IMR-90 (cell line): ENCODE measurements around the gene TAF4B. TPM values are rescaled to one million over a fixed set of nuclear protein-coding genes. Genes with fewer than 3 reads are reported as not detected.

ENCODE experiments used
- ATAC-seq: fragments of 200-7000 bp; cut with Tn5 transposase; 2 replicates; pipeline ENCODE4 v1.9.1; 2020; ENCODE audit warnings: low read depth, mild to moderate bottlenecking, moderate library complexity
- BruUV-seq: library from RNA; stranded (reverse); fragments of 400-500 nt; replicated peaks from 2 replicates; lab custom pipeline; 2021; lab: Mats Ljungman, UMichigan
- CTCF ChIA-PET: fragments of 300-600 bp; formaldehyde crosslinking; extraction: SDS; loops from one replicate; lab custom pipeline; 2021; ENCODE audit warnings: antibody characterized with exemption; lab: Yijun Ruan, JAX
- POLR2A ChIA-PET: fragments of 300-600 bp; sonication (Branson Sonifier 250); formaldehyde crosslinking; loops from one replicate; lab custom pipeline; 2022; ENCODE audit warnings: antibody characterized with exemption; ENCODE audit not compliant: unreplicated experiment; lab: Charles Lee
- DNase-seq: peaks from one replicate; pipeline ENCODE4 v3.0.0; 2013
- H2AFZ ChIP-seq: replicated peaks from 2 replicates; pipeline ENCODE3; 2013; ENCODE audit warnings: low read length, mild to moderate bottlenecking; ENCODE audit not compliant: poor library complexity
- H2AK5ac ChIP-seq: 2 replicates; pipeline ENCODE4 v1.6.1; 2013; ENCODE audit warnings: low read depth, low read length, inconsistent platforms
- H2AK9ac ChIP-seq: replicated peaks from 2 replicates; pipeline ENCODE3; 2013; ENCODE audit warnings: mild to moderate bottlenecking, low read depth, low read length, moderate library complexity; ENCODE audit not compliant: poor library complexity
- H2BK120ac ChIP-seq: 2 replicates; pipeline ENCODE4 v1.6.1; 2013; ENCODE audit warnings: low read depth, low read length, inconsistent platforms
- H2BK15ac ChIP-seq: 3 replicates; pipeline ENCODE4 v1.6.1; 2013; ENCODE audit warnings: low read depth, low read length, inconsistent platforms
- H2BK20ac ChIP-seq: 2 replicates; pipeline ENCODE4 v1.6.1; 2013; ENCODE audit warnings: low read depth, mild to moderate bottlenecking, inconsistent platforms, low read length, moderate library complexity
- H2BK5ac ChIP-seq: 2 replicates; pipeline ENCODE4 v1.6.1; 2013; ENCODE audit warnings: mild to moderate bottlenecking, low read depth, low read length, inconsistent platforms; ENCODE audit not compliant: poor library complexity, severe bottlenecking
- H3K14ac ChIP-seq: replicated peaks from 2 replicates; pipeline ENCODE4 v1.6.1; 2013; ENCODE audit warnings: low read depth, low read length, inconsistent platforms
- H3K18ac ChIP-seq: 2 replicates; pipeline ENCODE4 v1.6.1; 2013; ENCODE audit warnings: low read depth, low read length, control low read depth
- H3K23ac ChIP-seq: 2 replicates; pipeline ENCODE4 v1.6.1; 2013; ENCODE audit warnings: low read depth, low read length, inconsistent platforms
- H3K27ac ChIP-seq: 2 replicates; pipeline ENCODE4 v1.5.1; 2013; ENCODE audit warnings: mild to moderate bottlenecking, control low read depth, low read length; ENCODE audit not compliant: insufficient read depth
- H3K27me3 ChIP-seq: 2 replicates; pipeline ENCODE4 v1.6.1; 2013; ENCODE audit warnings: low read length; ENCODE audit not compliant: control insufficient read depth, insufficient read depth
- H3K36me3 ChIP-seq: 2 replicates; pipeline ENCODE4 v1.6.1; 2013; ENCODE audit warnings: low read length, mixed read lengths; ENCODE audit not compliant: control insufficient read depth, insufficient read depth
- H3K4ac ChIP-seq: 2 replicates; pipeline ENCODE4 v1.6.1; 2013; ENCODE audit warnings: low read depth, low read length, inconsistent platforms
- H3K4me1 ChIP-seq: 2 replicates; pipeline ENCODE4 v1.6.1; 2013; ENCODE audit warnings: low read length, mixed read lengths; ENCODE audit not compliant: control insufficient read depth, insufficient read depth
- H3K4me2 ChIP-seq: 2 replicates; pipeline ENCODE4 v1.6.1; 2013; ENCODE audit warnings: low read depth, mild to moderate bottlenecking, control low read depth, low read length, moderate library complexity
- H3K4me3 ChIP-seq: 2 replicates; pipeline ENCODE4 v1.5.1; 2013; ENCODE audit warnings: low read depth, mild to moderate bottlenecking, control low read depth, low read length, moderate library complexity; ENCODE audit not compliant: insufficient read depth
- H3K56ac ChIP-seq: 2 replicates; pipeline ENCODE4 v1.6.1; 2013; ENCODE audit warnings: low read length, inconsistent platforms; ENCODE audit not compliant: insufficient read depth; ENCODE audit errors: extremely low read depth
- H3K79me1 ChIP-seq, 2 experiments: 2 replicates each; pipeline ENCODE4 v1.6.1; 2013; ENCODE audit warnings: low read length in 2 of 2, inconsistent platforms in 1 of 2, low read depth in 1 of 2
- H3K9ac ChIP-seq: 2 replicates; pipeline ENCODE4 v1.6.1; 2013; ENCODE audit warnings: low read depth, low read length, control low read depth
- H3K9me1 ChIP-seq: 2 replicates; pipeline ENCODE4 v1.6.1; 2013; ENCODE audit warnings: low read length, inconsistent platforms; ENCODE audit not compliant: insufficient read depth
- H3K9me3 ChIP-seq: 2 replicates; pipeline ENCODE4 v1.6.1; 2013; ENCODE audit warnings: low read length; ENCODE audit not compliant: control insufficient read depth, insufficient read depth
- H4K20me1 ChIP-seq: 2 replicates; pipeline ENCODE4 v1.6.1; 2013; ENCODE audit warnings: low read length, inconsistent platforms; ENCODE audit not compliant: insufficient read depth
- H4K5ac ChIP-seq: 2 replicates; pipeline ENCODE4 v1.6.1; 2013; ENCODE audit warnings: mild to moderate bottlenecking, low read depth, low read length, control low read depth
- H4K8ac ChIP-seq, 2 experiments: 2 replicates each; pipeline ENCODE4 v1.6.1; 2013; ENCODE audit warnings: low read depth in 2 of 2, low read length in 2 of 2, control low read depth in 1 of 2, inconsistent platforms in 1 of 2
- H4K91ac ChIP-seq: 2 replicates; pipeline ENCODE4 v1.6.1; 2013; ENCODE audit warnings: low read depth, low read length, inconsistent platforms; ENCODE audit not compliant: insufficient read depth
- BHLHE40 ChIP-seq: fragments of 150-350 bp; IDR thresholded peaks from 2 replicates; pipeline ENCODE4 v1.6.1; 2016; ENCODE audit warnings: mild to moderate bottlenecking, low read depth, low read length
- CHD1 ChIP-seq: IDR thresholded peaks from 2 replicates; pipeline ENCODE4 v1.6.1; 2012; ENCODE audit warnings: low read depth, low read length, improper control_type of control experiment
- CTCF ChIP-seq: conservative IDR thresholded peaks from 2 replicates; pipeline ENCODE4 v1.5.1; 2012; ENCODE audit warnings: mild to moderate bottlenecking, low read depth, low read length, improper control_type of control experiment
- FOS ChIP-seq: fragments of 150-350 bp; IDR thresholded peaks from 2 replicates; pipeline ENCODE4 v1.6.1; 2016; ENCODE audit warnings: low read depth, low read length
- POLR2A ChIP-seq: IDR thresholded peaks from 2 replicates; pipeline ENCODE4 v1.6.1; 2012; ENCODE audit warnings: mild to moderate bottlenecking, low read depth, low read length
- RAD21 ChIP-seq: IDR thresholded peaks from 2 replicates; pipeline ENCODE4 v1.6.1; 2012; ENCODE audit warnings: low read length, improper control_type of control experiment
- SMC3 ChIP-seq: fragments of 150-350 bp; IDR thresholded peaks from 2 replicates; pipeline ENCODE4 v1.6.1; 2016; ENCODE audit warnings: low read depth, mild to moderate bottlenecking, antibody characterized with exemption, low read length, moderate library complexity
- WGBS, 2 experiments: methylation state at CpG; one replicate each; pipeline versions ENCODE4 v1.1.5 to v1.1.7; 2013; ENCODE audit warnings: missing lambda C conversion rate in 2 of 2; ENCODE audit not compliant: insufficient read length in 1 of 2; ENCODE audit errors: extremely low coverage in 2 of 2; 5-methylcytosine and 5-hydroxymethylcytosine counted together
- dilution Hi-C: fragments of 300-500 bp; cut with HindIII; formaldehyde crosslinking; loops from one replicate; pipeline ENCODE4 v1.14.3; 2018; ENCODE audit warnings: low sequenced_read_pairs; ENCODE audit not compliant: unreplicated experiment
- in situ Hi-C: fragments of 300-500 bp; cut with MboI; formaldehyde crosslinking; loops from 3 replicates; pipeline ENCODE4 v1.14.3; 2019; ENCODE audit warnings: low sequenced_read_pairs, inconsistent platforms, mixed read lengths
- intact Hi-C: fragments of 100-400 bp; cut with micrococcal nuclease; formaldehyde crosslinking; loops from 2 replicates; pipeline ENCODE4 v1.10.0; 2022
- polyA plus RNA-seq, 3 experiments: library from polyadenylated mRNA; depleted of rRNA; stranded (reverse); fragments of >200 nt; gene quantifications; 2 replicates each; pipeline ENCODE4 v1.2.3, GENCODE V29; 2012; ENCODE audit warnings: low replicate concordance in 1 of 3
- total RNA-seq: library from RNA; depleted of rRNA; stranded (reverse); fragments of >200 nt; gene quantifications from 2 replicates; pipeline ENCODE4 v1.2.3, GENCODE V29; 2012

TAF4B gene
- total and polyA plus RNA-seq, 2 of the 4 experiments (the other 2 are of a cell fraction) = 0.38 to 1.1 TPM

- H4K5ac ChIP-seq = no peak overlapping the region
- H3K79me1 ChIP-seq = no peaks in the 10 kb centered on the region
- no TSS peak for BruUV-seq
- WGBS, 2 experiments = no CpG with 5 or more reads among the region's 1 CpG
- H3K9ac ChIP-seq = no peak overlapping the region
- no peak overlapping the region for H4K8ac ChIP-seq
- no peak overlapping the region for H3K27ac ChIP-seq
- no peak overlapping the region for H4K91ac ChIP-seq
- H3K23ac ChIP-seq = no peak overlapping the region
- H3K4me2 ChIP-seq = no peak overlapping the region
- ChIA-PET CTCF (no interaction called here), POLR2A (no interaction called here)
- no peak for ATAC-seq
- in situ Hi-C loops (no loop called here), dilution Hi-C loops (no loop called here), intact Hi-C loops (loop anchor here (10.0 kb wide), 1 partner anchor 1191 kb away; no protein-coding TSS in a partner anchor)
- no peaks in the 10 kb centered on the region for H3K9me3 ChIP-seq
- H4K20me1 ChIP-seq = no peaks in the 10 kb centered on the region
- no peak overlapping the region for H2AK9ac ChIP-seq
- no peak overlapping the region for H3K4me3 ChIP-seq
- H2AFZ ChIP-seq = no peak overlapping the region
- no peaks in the 10 kb centered on the region for H3K36me3 ChIP-seq
- TF ChIP-seq SMC3 (no peak), BHLHE40 (no peak), CTCF (no peak), RAD21 (no peak), FOS (no peak), CHD1 (no peak), POLR2A (no peak)
- DNase-seq = no peak
- H2BK120ac ChIP-seq = no peak overlapping the region
- no peaks in the 10 kb centered on the region for H3K9me1 ChIP-seq
- H3K27me3 ChIP-seq = peaks cover 15% of the 10 kb centered on the region
- no peak overlapping the region for H3K14ac ChIP-seq
- no peaks in the 10 kb centered on the region for H3K4me1 ChIP-seq
- H2BK5ac ChIP-seq = no peak overlapping the region
- H2BK15ac ChIP-seq = no peak overlapping the region
- no peak overlapping the region for H3K4ac ChIP-seq
- H2BK20ac ChIP-seq = no peak overlapping the region
- no peak overlapping the region for H3K56ac ChIP-seq
- no peak overlapping the region for H3K18ac ChIP-seq
- H2AK5ac ChIP-seq = no peak overlapping the region
These were observed 177.2 kb downstream of the TAF4B start for GRCh38 chr18:26403491-26403890.
